SU-DHL-6 (cell line): Measurements from ENCODE around the gene ABCA13.

Source experiments
- CTCF ChIP-seq: fragments of 200-600 bp; sonication (generic); IDR thresholded peaks from one replicate; pipeline ENCODE4 v1.5.1; 2017; ENCODE audit warnings: antibody characterized with exemption, mild to moderate bottlenecking, low read length, moderate library complexity; ENCODE audit not compliant: insufficient read depth, poor library complexity, severe bottlenecking
- EZH2phosphoT487 ChIP-seq: fragments of 200-600 bp; sonication (generic), shearing (Covaris generic); conservative IDR thresholded peaks from 2 replicates; pipeline ENCODE4 v1.6.1; 2018; ENCODE audit warnings: mild to moderate bottlenecking, antibody characterized with exemption, low read length, moderate library complexity, mixed read lengths

- TF ChIP-seq CTCF (no peak), EZH2phosphoT487 (no peak)
Observed at GRCh38 chr7:48304641-48305040, 133.4 kb downstream of the ABCA13 start.
